Stomach (tissue), 9 donors: ENCODE results near the gene KCNIP3. TPM values are rescaled to one million over a fixed set of nuclear protein-coding genes. Genes with fewer than 3 reads are reported as not detected.

Source experiments
- DNase-seq, 2 donors: peaks; one replicate each; pipeline versions ENCODE4 v3.0.0 to v3.0.0-alpha.2; 2013 to 2019
- H3K27ac ChIP-seq, 5 donors: fragments of 200-600 bp in 4 of 5; sonication (generic) in 4 of 5; one replicate each; pipeline ENCODE4 v1.5.1; 2013 to 2019; ENCODE audit warnings: mild to moderate bottlenecking in 1 of 5, moderate library complexity in 1 of 5
- H3K27me3 ChIP-seq, 3 donors: fragments of 200-600 bp; sonication (generic); one replicate each; pipeline ENCODE4 v1.5.1; 2017 to 2019; ENCODE audit warnings: mixed run types in 1 of 3
- H3K36me3 ChIP-seq, 4 donors: fragments of 200-600 bp; sonication (generic); 1 replicate in 3 of 4; 2 replicates in 1 of 4; pipeline ENCODE4 v1.5.1; 2016 to 2019
- H3K4me1 ChIP-seq, 4 donors: fragments of 200-600 bp; sonication (generic); one replicate each; pipeline ENCODE4 v1.5.1; 2016 to 2019
- H3K4me3 ChIP-seq, 4 donors: fragments of 200-600 bp; sonication (generic) in 3 of 4; one replicate each; pipeline ENCODE4 v1.5.1; 2016 to 2019; ENCODE audit warnings: mild to moderate bottlenecking in 1 of 4
- H3K9me3 ChIP-seq, 4 donors: fragments of 200-600 bp; sonication (generic); one replicate each; pipeline ENCODE4 v1.5.1; 2016 to 2019
- EP300 ChIP-seq: sonication (generic); formaldehyde crosslinking; IDR thresholded peaks from one replicate; pipeline ENCODE4 v1.6.1; 2017; ENCODE audit warnings: antibody characterized with exemption
- POLR2A ChIP-seq, 4 donors: fragments of 450-650 bp; IDR thresholded peaks; one replicate each; pipeline ENCODE4 v1.6.1; 2016; ENCODE audit warnings: antibody characterized with exemption in 4 of 4, control low read depth in 2 of 4, mild to moderate bottlenecking in 1 of 4, moderate library complexity in 1 of 4
- POLR2AphosphoS5 ChIP-seq, 3 donors: sonication (generic); formaldehyde crosslinking; IDR thresholded peaks; one replicate each; pipeline ENCODE4 v1.6.1; 2016; ENCODE audit warnings: antibody characterized with exemption in 3 of 3
- WGBS, 5 donors: extraction: QIAGEN DNeasy Blood & Tissue Kit in 3 of 5; methylation state at CpG; one replicate each; pipeline versions ENCODE4 v1.1.5 to v1.1.7; 2013 to 2018; 5-methylcytosine and 5-hydroxymethylcytosine counted together
- intact Hi-C: fragments of 100-400 bp; cut with DNase I; formaldehyde crosslinking; loops from one replicate; pipeline ENCODE4 v1.15.1; 2023; ENCODE audit warnings: low total_unique reads
- polyA plus RNA-seq, 3 donors: library from polyadenylated mRNA; stranded (reverse); fragments of 200-250 nt; gene quantifications; one replicate each; pipeline ENCODE4 v1.2.3, GENCODE V29; 2013
- total RNA-seq, 5 donors: library from RNA; depleted of rRNA; stranded (reverse); fragments of >200 nt; gene quantifications; one replicate each; pipeline versions ENCODE4 v1.1.0 to v1.2.3, GENCODE V29; 2014 to 2016
- TF ChIP-seq, protein P1 (sequence below), 7 experiments: fragments of 450-650 bp in 4 of 7; fragments of 200-600 bp in 3 of 7; sonication (generic) in 3 of 7; IDR thresholded peaks; one replicate each; pipeline ENCODE4 v1.5.1; 2016 to 2019; ENCODE audit warnings: antibody characterized with exemption in 7 of 7, control low read depth in 2 of 7, mild to moderate bottlenecking in 1 of 7
- donor health status: healthy with polysubstance abuse.
- donor health status: Bipolar disorder and iron deficiency.
- donor health status: healthy.

KCNIP3 gene
- total and polyA plus RNA-seq, 8 donors = 1.3 to 4.4 (median 2.7) TPM; not detected in 2

DNA sequence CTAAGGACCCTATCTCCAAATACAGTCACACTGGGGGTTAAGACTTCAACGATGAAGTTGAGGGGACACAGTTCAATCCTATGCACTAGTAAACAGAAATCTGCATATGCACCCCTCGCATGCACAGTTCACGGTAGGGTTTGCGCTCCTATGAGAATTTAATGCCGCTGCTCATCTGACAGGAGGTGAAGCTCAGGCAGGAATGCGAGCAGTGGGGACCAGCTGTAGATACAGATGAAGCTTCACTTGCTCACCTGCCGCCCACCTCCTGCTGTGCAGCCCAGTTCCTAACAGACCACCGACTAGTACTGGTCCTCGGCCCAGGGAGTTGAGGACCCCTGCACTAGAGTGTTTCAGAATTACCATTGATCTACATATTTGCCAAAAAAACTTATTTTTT, 65.3 kb downstream of the KCNIP3 start:
- TF ChIP-seq POLR2A (IDR thresholded peaks at IDR 0.05) (no peak), POLR2AphosphoS5 (IDR thresholded peaks at IDR 0.05) (no peak), EP300 (no peak)
- TF ChIP-seq, protein P1, sequence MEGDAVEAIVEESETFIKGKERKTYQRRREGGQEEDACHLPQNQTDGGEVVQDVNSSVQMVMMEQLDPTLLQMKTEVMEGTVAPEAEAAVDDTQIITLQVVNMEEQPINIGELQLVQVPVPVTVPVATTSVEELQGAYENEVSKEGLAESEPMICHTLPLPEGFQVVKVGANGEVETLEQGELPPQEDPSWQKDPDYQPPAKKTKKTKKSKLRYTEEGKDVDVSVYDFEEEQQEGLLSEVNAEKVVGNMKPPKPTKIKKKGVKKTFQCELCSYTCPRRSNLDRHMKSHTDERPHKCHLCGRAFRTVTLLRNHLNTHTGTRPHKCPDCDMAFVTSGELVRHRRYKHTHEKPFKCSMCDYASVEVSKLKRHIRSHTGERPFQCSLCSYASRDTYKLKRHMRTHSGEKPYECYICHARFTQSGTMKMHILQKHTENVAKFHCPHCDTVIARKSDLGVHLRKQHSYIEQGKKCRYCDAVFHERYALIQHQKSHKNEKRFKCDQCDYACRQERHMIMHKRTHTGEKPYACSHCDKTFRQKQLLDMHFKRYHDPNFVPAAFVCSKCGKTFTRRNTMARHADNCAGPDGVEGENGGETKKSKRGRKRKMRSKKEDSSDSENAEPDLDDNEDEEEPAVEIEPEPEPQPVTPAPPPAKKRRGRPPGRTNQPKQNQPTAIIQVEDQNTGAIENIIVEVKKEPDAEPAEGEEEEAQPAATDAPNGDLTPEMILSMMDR (IDR thresholded peaks at IDR 0.05) = no peak
- intact Hi-C loops = no loop called here
- Histone ChIP-seq H3K9me3 (no peaks in the 10 kb centered on the region), H3K4me1 (no peaks in the 10 kb centered on the region), H3K27ac (no peak overlapping the region), H3K36me3 (no peaks in the 10 kb centered on the region), H3K4me3 (no peak overlapping the region), H3K27me3 (no peaks in the 10 kb centered on the region)
- no peak for DNase-seq
- WGBS, 5 donors = 83 to 92% (median 86%) methylated on average over 9 of the region's 9 CpGs

DNA sequence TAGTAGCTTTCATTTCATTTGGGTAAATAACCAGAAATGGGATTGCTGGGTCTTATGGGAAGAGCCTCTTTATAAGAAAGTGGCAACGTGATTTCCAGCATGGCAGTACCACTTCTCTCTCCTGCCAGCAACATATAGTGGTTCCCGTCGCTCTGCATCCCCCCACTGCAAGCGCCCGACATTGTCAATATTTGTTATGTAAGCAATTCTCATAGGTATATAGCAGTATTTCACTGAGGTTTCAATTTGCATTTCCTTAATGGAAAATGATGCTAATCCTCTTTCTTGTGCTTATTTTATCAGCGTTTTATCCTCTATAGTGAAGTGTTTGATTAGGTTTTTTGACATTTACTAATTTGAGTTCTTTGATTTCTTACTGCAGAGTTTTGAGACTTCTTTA, 69.4 kb downstream of the KCNIP3 start:
- no peak overlapping the region for H3K4me3 ChIP-seq
- no peak for DNase-seq
- H3K27me3 ChIP-seq = no peaks in the 10 kb centered on the region
- H3K27ac ChIP-seq = no peak overlapping the region
- peaks cover 0 to 5% (median 0%) of the 10 kb centered on the region in 4 donors for H3K9me3 ChIP-seq
- H3K36me3 ChIP-seq = no peaks in the 10 kb centered on the region
- H3K4me1 ChIP-seq = no peaks in the 10 kb centered on the region
- intact Hi-C loops = no loop called here
- WGBS, 5 donors = 27 to 65% (median 42%) methylated on average over 6 of the region's 6 CpGs
- no peak for TF ChIP-seq EP300
- no peak for TF ChIP-seq POLR2AphosphoS5 (IDR thresholded peaks at IDR 0.05)
- TF ChIP-seq, protein P1 (IDR thresholded peaks at IDR 0.05) = no peak
- TF ChIP-seq POLR2A (IDR thresholded peaks at IDR 0.05) = no peak

DNA sequence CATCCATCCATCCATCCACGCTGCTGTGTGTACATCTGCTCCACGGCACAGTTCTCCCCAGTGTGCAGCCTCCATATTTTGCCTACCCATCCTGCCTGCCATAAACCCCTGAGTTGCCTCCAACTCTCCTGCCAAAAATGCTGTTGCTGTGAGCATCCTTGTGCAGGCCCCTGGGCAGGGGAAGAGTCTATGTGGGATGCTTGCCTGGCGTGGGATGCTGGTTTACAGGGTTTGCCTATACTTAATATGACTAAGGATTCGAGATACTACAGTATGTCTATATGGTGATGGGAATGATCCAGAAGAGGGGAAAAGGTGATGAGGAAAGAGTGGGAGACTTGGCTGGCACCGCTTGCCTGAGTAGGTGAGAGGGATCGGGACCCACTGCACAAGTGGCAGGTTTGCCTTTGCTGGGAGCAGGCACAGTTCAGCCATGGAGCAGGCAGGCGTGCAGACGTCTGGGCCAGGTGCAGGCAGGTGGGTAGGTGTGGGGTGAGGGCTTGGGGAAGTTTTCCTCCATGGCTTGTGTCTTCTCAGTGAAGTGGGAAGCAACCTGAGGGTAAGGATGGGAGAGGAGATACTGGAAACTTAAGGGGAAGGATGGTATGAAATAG, 75.2 kb downstream of the KCNIP3 start:
- TF ChIP-seq, protein P1 (IDR thresholded peaks at IDR 0.05) = no peak
- TF ChIP-seq POLR2AphosphoS5 (IDR thresholded peaks at IDR 0.05) (no peak), EP300 (no peak), POLR2A (IDR thresholded peaks at IDR 0.05) (no peak)
- Histone ChIP-seq H3K27me3 (no peaks in the 10 kb centered on the region), H3K4me1 (no peaks in the 10 kb centered on the region), H3K36me3 (peaks cover 0 to 12% (median 6%) of the 10 kb centered on the region in 4 donors), H3K27ac (no peak overlapping the region), H3K4me3 (no peak overlapping the region), H3K9me3 (peaks cover 0 to 5% (median 0%) of the 10 kb centered on the region in 4 donors)
- no peak for DNase-seq
- intact Hi-C loops = no loop called here
- WGBS, 5 donors = 90 to 94% (median 91%) methylated on average over 8 of the region's 8 CpGs

DNA sequence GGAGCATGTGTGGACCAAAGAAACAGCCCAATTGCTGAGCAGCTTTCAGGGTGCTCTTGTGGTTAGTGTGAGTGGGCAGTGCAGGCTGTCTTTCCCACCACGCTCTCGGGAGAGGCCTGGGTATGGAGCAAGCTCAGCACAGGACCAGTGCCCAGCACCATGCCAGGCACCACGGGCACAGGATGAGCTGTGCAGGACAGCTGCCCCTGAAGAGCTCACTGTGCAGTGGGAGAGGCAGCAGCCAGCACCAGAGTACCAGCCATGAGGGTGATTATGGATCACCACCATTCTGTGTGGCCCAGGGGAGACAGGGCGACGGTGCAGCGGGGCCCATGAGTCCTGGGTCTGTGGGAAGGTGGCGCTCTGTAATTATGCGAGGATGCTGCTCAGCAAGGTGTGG, 75.7 kb downstream of the KCNIP3 start:
- WGBS, 5 donors = 90 to 92% (median 92%) methylated on average over 8 of the region's 8 CpGs
- H3K9me3 ChIP-seq = peaks cover 0 to 5% (median 0%) of the 10 kb centered on the region in 4 donors
- no peak overlapping the region for H3K4me3 ChIP-seq
- intact Hi-C loops = no loop called here
- no peak overlapping the region for H3K27ac ChIP-seq
- peaks cover 0 to 17% (median 8%) of the 10 kb centered on the region in 4 donors for H3K36me3 ChIP-seq
- no peaks in the 10 kb centered on the region for H3K4me1 ChIP-seq
- DNase-seq = no peak
- TF ChIP-seq POLR2AphosphoS5 (IDR thresholded peaks at IDR 0.05) = no peak
- TF ChIP-seq, protein P1 (IDR thresholded peaks at IDR 0.05) = no peak
- TF ChIP-seq POLR2A (IDR thresholded peaks at IDR 0.05) = no peak
- no peaks in the 10 kb centered on the region for H3K27me3 ChIP-seq
